Rectal smooth muscle tissue (tissue), 1 donor: ENCODE measurements around the gene ZFYVE28.

ENCODE experiments used
- H3K27ac ChIP-seq: one replicate; pipeline ENCODE4 v1.7.0; 2013; ENCODE audit warnings: low read depth, low read length, inconsistent platforms
- H3K27me3 ChIP-seq: one replicate; pipeline ENCODE4 v1.7.0; 2013; ENCODE audit warnings: low read length; ENCODE audit not compliant: control insufficient read depth, insufficient read depth
- H3K36me3 ChIP-seq: one replicate; pipeline ENCODE4 v1.7.0; 2013; ENCODE audit warnings: low read length; ENCODE audit not compliant: control insufficient read depth, insufficient read depth
- H3K4me1 ChIP-seq: one replicate; pipeline ENCODE4 v1.7.0; 2013; ENCODE audit warnings: low read length; ENCODE audit not compliant: control insufficient read depth, insufficient read depth
- H3K4me3 ChIP-seq: one replicate; pipeline ENCODE4 v1.7.0; 2013; ENCODE audit warnings: low read length
- H3K9ac ChIP-seq: one replicate; pipeline ENCODE4 v1.7.0; 2013; ENCODE audit warnings: low read length

Gene ZFYVE28

DNA sequence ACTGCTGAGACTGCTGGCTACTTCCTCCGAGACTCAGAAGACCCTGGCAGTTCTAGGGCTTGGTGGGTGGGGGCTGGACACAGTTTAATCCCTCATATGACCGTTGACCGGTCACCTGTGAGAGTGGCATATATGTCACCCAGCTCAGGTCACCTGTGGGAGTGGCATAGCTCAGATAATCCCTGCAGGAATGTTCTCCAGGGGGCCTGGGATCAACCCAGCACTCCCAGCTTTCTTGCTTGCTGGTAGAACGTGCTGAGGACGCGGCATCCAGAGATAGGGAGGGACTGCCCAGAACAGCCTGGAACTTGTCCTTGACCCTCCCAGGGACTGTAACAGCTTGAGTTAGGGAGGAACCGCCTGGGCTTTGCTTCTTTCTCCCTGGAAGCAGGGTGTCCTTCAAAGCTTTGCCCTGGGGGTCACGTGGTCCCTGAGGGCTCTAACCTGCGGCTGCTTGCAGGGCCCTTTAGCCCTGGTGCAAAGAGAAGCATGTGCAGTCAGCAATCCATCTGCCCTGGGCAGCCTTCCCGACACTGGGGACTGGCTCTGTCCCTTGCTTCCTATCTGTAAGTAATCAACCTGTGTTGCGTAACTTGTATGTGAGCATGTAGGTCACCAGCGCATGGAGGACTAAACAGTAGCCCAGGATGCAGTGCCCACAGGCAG is 55.3 kb downstream of the ZFYVE28 start:
- no peak overlapping the region for H3K4me3 ChIP-seq
- H3K27me3 ChIP-seq, result no peaks in the 10 kb centered on the region
- H3K36me3 ChIP-seq, result no peaks in the 10 kb centered on the region
- no peak overlapping the region for H3K9ac ChIP-seq
- no peak overlapping the region for H3K27ac ChIP-seq
- H3K4me1 ChIP-seq, result peaks cover 4% of the 10 kb centered on the region

DNA sequence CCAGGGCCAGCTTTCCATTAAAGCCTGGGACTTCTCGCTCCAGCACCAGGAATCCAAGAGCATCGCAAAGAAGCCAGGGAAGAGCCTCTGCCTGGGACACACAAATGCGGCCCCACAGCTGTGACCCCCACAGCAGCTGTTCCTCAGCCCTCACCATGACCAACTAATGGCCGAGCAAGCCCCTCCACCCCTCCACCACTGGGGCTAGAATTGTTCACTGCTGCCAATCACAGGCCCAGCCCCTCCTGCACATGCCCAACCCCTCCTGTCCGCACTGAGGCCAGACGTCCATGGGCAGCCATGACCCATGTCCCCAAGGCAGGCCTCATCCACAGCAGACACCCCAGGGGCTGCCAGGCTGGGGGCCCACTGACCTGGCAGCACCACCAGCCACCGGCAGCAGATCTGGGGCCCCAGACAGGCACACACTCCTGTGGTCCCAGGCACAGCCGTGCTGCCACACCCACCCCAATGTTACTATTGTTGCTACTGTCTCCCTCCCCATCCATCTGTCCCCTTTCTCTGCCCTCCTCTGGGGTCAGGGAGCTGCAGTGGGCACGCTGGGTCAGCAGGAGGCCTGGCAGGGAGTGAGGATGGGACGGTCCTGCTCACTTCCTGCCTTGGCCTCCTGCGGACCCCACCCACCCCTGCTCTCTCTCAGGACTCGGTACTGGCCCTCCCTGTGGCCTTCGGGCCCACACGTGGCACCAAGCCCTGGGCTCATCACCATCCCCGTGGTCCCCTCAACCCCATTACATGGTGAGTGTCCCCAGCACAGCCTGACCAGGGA is 56.0 kb downstream of the ZFYVE28 start:
- Histone ChIP-seq H3K4me1 (peaks cover 4% of the 10 kb centered on the region), H3K36me3 (no peaks in the 10 kb centered on the region), H3K9ac (no peak overlapping the region), H3K27me3 (no peaks in the 10 kb centered on the region), H3K27ac (no peak overlapping the region), H3K4me3 (no peak overlapping the region)

- Histone ChIP-seq H3K27me3 (no peaks in the 10 kb centered on the region), H3K4me1 (peaks cover 4% of the 10 kb centered on the region), H3K9ac (no peak overlapping the region), H3K36me3 (no peaks in the 10 kb centered on the region), H3K4me3 (no peak overlapping the region), H3K27ac (no peak overlapping the region)
Observed at GRCh38 chr4:2361366-2362265, 56.8 kb downstream of the ZFYVE28 start.

GRCh38 chr4:2360396-2360730 is 58.1 kb downstream of the ZFYVE28 start:
- Histone ChIP-seq H3K27me3 (no peaks in the 10 kb centered on the region), H3K9ac (no peak overlapping the region), H3K36me3 (no peaks in the 10 kb centered on the region), H3K27ac (no peak overlapping the region), H3K4me3 (no peak overlapping the region), H3K4me1 (peaks cover 4% of the 10 kb centered on the region)

DNA sequence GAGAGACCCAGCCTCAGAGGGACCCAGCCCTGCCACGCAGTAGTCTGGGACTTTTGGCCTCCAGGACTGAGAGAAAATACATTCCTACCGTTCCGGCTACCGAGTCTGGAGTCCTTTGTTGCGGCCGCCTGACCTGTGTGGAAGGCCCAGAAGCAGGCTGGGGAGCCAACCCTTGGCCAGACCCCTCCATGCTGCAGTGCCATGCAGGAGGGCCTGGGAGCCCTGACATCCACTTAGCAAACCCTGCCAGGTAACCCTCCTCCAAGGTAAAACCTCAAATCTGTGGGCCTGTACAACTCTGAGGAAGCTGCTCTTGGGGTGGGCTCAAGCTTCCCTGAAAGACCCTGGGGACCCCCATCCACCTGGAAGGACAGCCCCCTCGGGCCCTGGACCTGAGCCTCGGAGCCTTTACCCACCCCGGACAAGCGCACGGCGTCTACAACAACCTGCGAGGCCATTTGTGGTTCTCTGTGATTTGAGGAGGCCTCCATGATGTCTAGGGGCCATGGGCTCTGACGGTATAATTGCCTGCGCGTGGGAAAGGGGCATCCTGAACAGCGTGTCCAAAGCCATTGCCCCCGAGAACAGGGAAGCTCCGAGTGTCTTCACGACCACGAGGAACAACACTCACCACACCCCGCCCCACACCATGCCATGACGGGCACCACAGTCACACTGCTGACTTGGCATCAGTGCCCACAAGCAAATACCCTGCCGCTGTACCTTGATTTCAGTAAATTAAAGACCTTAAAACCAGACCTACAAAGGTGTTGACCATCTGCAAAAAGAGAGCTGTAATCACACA is 58.7 kb downstream of the ZFYVE28 start:
- H3K27me3 ChIP-seq, result no peaks in the 10 kb centered on the region
- H3K9ac ChIP-seq, result no peak overlapping the region
- H3K4me3 ChIP-seq, result no peak overlapping the region
- H3K36me3 ChIP-seq, result no peaks in the 10 kb centered on the region
- no peak overlapping the region for H3K27ac ChIP-seq
- H3K4me1 ChIP-seq, result peaks cover 4% of the 10 kb centered on the region

- Histone ChIP-seq H3K27me3 (no peaks in the 10 kb centered on the region), H3K4me1 (no peaks in the 10 kb centered on the region), H3K4me3 (no peak overlapping the region), H3K9ac (no peak overlapping the region), H3K36me3 (no peaks in the 10 kb centered on the region), H3K27ac (no peak overlapping the region)
Observed at GRCh38 chr4:2357821-2358745, 60.4 kb downstream of the ZFYVE28 start.

DNA sequence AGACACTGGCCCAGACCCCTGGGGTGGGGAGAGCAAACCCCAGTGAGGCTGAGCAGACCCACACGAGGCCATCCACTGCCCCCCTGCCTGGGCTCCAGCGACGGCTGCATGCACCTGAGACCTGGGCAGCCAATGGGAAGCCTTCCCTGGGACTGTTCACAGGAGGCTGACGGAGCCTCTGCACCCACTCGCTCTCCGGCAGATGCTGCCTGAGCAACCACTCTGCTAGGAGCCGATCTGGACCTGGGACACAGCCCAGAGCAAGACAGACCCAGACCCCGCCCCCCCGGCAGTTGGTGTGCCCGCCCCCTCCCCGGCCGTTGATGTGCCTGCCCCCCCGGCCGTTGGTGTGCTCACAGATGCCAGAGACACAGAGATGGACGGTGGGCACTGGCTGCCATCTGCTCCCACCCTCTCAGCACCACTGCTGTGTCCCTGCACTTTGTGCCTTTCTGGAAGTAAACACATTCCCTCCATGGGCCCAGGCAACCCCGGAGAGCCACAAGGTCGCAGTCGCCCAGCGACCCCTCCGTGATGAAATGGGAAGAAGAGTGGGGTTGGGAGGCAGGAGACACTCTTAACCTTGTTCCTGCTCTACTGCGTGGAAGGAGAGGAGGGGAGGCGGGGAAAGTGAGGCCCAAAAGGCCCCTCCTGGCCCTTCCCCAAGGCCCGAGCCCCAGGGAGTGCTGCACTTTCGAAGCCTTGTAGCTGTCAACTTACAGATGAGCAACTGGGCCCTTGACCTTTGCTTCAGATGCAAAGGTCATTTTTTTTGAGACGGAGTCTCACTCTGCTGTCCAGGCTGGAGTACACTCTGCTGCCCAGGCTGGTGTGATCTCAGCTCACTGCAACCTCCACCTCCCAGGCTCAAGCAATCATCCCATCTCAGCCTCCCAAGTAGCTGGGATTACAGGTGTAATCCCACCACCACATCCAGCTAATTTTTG is 62.0 kb downstream of the ZFYVE28 start:
- H3K27ac ChIP-seq, result no peak overlapping the region
- no peaks in the 10 kb centered on the region for H3K4me1 ChIP-seq
- H3K9ac ChIP-seq, result no peak overlapping the region
- no peak overlapping the region for H3K4me3 ChIP-seq
- H3K36me3 ChIP-seq, result no peaks in the 10 kb centered on the region
- H3K27me3 ChIP-seq, result no peaks in the 10 kb centered on the region

- no peaks in the 10 kb centered on the region for H3K36me3 ChIP-seq
- H3K4me1 ChIP-seq, result no peaks in the 10 kb centered on the region
- H3K27me3 ChIP-seq, result no peaks in the 10 kb centered on the region
- no peak overlapping the region for H3K9ac ChIP-seq
- no peak overlapping the region for H3K27ac ChIP-seq
- no peak overlapping the region for H3K4me3 ChIP-seq
Observed at GRCh38 chr4:2354760-2355159, 63.7 kb downstream of the ZFYVE28 start.

- Histone ChIP-seq H3K4me1 (no peaks in the 10 kb centered on the region), H3K27ac (no peak overlapping the region), H3K9ac (no peak overlapping the region), H3K36me3 (no peaks in the 10 kb centered on the region), H3K4me3 (no peak overlapping the region), H3K27me3 (no peaks in the 10 kb centered on the region)
Observed at GRCh38 chr4:2354118-2354517, 64.3 kb downstream of the ZFYVE28 start.

DNA sequence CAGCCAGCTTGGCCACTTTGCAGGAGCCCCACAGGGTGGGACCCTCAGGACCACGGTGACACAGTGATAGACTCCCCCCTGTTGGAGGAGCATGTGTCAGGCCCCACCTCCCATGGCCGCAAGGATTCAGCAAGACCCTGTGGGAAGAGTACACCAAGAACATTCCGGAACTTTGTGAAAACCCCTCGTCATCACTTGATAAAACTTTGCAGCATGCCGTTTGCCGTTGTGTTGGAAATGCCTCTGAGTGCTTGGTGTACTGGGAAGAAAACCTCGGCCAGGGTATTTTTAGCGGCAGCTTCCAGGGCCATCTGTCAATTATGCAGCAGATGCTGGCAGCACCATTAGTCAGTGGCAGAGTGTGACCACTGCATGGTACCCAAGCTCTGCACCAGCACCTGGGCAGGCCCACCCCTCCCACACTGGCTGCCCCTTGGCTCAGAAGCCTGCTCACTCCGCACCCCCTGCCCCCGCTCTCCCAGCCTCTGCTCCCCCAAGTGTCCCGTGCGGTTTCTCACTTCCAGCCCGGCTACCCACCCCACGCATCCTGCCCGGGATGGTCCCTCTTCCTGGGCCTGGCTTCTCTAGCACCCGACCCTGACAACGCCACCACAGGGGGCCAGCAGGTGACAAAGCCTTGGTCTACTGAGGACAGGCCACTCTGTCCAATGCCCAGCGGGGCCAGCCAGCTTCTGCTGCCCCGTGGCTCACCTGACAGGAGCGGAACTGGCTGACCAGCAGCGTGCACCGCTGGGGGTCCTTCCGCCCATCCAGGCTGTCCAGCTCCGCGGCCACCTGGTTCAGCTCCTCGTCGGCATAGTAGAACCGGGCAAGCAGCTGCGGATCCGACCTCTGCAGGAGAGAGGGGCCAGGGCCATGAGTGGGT is 65.0 kb downstream of the ZFYVE28 start:
- no peaks in the 10 kb centered on the region for H3K36me3 ChIP-seq
- no peak overlapping the region for H3K9ac ChIP-seq
- H3K4me1 ChIP-seq, result no peaks in the 10 kb centered on the region
- no peak overlapping the region for H3K4me3 ChIP-seq
- no peaks in the 10 kb centered on the region for H3K27me3 ChIP-seq
- H3K27ac ChIP-seq, result no peak overlapping the region
